GM18951 (cell line): Measurements from ENCODE around the gene F12.

Source experiments
- POLR2A ChIP-seq: IDR thresholded peaks from 4 replicates; pipeline ENCODE4 v1.6.1; 2011; ENCODE audit warnings: mild to moderate bottlenecking; ENCODE audit not compliant: insufficient read length, insufficient read depth; ENCODE audit errors: extremely low read depth
- in situ Hi-C: fragments of 300-500 bp; cut with MboI; formaldehyde crosslinking; loops from one replicate; pipeline ENCODE4 v1.12.0; 2022; ENCODE audit warnings: low sequenced_read_pairs, mixed read lengths, inconsistent platforms; ENCODE audit not compliant: unreplicated experiment

The F12 gene

DNA sequence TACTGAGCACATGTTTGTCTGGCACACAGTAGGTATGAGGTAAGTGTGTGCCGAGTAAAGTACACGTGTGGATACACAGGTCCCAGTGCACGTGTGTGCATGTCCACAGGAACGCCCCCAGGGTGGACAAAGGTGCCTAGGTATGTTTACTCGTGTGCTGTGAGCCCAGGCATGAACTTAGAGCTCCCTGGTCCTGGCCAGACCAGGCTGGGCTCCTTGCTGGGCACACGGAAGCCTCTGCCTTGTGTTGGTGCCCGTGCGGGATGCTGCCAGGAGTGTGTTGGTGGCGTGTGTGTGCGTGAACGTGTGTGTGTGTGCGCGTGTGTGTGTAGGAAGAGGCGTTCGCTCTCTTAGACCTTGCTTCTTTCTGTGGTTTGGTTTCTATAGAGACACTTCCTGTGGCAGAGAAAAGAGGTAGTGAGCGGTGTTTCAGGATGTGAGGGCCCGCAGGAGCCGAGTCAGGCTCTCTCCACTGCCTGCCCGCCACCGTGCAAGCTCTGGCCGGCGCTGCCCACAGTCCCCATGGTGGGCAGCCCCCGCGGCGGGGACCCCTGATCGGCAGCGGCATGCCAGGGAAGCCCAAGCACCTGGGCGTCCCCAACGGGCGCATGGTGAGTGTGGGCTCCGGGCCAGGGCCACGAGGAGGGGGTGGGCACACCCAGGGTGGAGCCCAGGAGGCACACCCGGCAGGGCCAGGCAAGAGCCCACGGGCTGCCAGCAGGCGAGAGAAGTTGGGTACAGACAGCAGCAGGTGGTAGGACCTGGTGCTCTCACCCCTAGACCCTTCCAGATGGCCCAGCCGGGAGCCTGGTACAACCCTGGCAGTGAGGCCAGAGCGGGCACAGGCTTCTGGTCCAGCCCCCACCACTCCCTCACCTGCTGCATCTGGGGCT is 51.7 kb downstream of the F12 start, which contains the start of gene RGS14:
Gene RGS14 (plus strand): TSS at position 466 of the 893 bp plus-strand sequence. CDS start 101 bp downstream, at position 567.
- in situ Hi-C loops: no loop called here
- peak; percentile 85 for TF ChIP-seq POLR2A

DNA sequence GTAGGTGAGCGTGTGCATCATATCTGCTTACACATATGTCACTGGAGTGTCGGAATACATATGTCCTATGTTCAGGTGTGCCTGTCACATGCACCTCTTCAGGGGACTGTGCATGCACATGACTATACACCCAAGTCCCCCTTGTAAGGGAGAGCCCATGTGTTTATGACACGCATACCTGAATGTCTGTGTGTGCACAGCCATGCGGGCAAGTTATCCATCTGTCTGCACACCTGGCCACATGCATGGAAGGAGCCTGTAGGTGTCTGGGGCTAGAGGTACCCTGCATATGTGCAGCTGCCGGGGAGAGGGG is 52.3 kb downstream of the F12 start:
- TF ChIP-seq POLR2A: no peak
- in situ Hi-C loops: no loop called here

DNA sequence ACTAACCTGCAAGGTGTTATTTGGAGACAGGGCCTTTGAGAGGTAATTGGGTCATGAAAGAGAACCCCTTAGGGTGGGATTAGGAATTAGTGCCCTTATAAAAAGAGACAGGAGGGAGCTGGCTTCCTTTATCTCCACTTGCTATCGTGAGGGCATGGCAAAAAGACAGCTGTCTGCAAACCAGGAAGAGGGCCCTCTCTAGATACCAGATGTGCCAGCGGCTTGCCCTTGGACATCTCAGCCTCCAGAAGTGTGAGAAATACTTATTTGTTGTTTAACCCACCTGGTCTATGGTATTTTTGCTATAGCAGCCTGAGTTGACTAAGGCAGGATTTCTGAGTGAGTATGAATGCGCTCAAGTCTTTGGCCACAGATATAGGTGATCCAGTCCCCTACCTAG is 52.6 kb downstream of the F12 start:
- in situ Hi-C loops: no loop called here
- no peak for TF ChIP-seq POLR2A

DNA sequence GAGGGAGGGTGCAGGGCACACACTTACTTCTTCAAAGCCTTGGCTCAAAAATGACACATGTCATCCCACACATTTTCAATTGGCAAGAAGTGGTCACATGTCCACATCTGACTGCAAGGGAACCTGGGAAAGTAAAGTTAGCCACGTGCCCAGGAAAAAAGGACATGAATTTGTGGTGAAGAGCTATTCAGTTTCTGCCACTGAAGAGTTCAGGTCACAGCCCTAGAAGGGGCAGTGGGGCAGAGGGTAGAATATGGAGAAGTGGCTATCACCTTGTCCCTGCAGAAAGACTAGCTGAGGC is 53.5 kb downstream of the F12 start:
- TF ChIP-seq POLR2A: no peak
- in situ Hi-C loops: no loop called here

DNA sequence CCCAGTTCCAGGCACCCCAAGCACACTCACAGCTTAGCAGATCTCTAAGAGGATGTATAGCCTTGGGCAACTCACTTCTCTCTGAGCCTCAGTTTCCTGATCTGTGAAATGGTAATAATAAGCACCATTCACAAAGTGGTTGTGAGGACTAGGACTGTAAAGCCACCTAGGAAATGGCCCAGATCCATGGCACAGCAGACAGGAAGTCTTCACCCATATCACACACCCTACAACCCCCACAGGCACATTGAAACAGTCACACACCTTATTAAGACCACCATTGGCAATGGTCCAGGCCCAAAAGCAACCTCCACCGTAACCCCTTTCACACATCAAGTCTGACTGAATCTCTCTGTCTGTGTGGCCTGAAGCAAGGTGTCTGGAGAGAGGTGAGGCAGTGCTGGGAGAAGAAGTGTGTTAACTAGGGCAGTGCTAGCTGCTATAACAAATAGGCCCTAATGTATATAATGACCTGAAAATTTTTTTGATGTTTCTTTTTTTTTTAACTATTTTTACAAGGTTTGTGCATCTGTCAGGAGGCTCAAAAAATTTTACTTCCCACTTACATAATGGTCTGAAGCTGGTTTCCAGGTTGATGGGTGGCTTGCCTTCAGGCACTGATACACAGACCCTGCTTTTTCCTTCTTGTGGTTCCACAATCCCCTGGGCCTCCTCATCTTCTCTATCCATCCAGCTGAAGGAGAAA is 54.0 kb downstream of the F12 start:
- TF ChIP-seq POLR2A: no peak
- in situ Hi-C loops: no loop called here

DNA sequence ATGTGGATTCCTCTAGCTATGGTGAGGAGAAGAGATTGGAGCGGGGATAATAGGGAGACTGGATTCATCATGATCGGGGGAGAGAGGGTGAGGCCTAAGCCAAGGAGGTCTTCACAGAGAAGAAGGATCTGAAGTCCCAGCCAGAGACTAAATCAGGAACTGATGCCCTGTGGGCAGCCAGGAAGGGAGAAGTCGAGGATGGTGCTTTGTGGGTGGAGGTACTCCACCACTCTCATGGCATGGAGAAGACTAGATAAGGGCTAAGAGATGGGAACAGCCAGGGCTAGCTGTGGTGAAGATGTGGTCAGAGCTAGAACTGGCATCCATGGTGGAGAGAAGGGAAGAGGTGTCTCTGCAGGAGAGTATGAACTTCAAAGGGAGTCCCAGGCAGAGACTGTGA is 54.7 kb downstream of the F12 start:
- in situ Hi-C loops: no loop called here

DNA sequence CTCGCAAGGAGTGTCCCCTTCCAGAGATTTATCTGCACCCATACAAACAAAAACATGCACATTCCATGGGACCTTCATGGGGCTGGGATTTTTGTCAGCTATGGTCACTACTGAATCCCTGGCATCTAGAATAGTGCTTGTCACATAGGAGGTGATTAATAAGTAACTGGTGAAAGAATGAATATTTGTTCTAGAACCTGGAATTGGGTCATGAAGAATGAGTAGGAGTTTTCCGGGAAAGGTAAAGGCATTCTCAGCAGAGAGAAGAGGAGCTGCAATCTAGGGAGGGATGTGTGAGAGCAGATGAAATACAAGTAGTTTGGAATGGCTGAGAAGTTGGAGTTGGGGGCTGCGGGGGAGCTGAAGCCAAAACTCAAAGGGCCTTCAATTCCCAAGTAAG is 55.1 kb downstream of the F12 start:
- no peak for TF ChIP-seq POLR2A
- in situ Hi-C loops: no loop called here

More for the DNA sequence above, 54.7 kb downstream of the F12 start:
- no peak for TF ChIP-seq POLR2A

DNA sequence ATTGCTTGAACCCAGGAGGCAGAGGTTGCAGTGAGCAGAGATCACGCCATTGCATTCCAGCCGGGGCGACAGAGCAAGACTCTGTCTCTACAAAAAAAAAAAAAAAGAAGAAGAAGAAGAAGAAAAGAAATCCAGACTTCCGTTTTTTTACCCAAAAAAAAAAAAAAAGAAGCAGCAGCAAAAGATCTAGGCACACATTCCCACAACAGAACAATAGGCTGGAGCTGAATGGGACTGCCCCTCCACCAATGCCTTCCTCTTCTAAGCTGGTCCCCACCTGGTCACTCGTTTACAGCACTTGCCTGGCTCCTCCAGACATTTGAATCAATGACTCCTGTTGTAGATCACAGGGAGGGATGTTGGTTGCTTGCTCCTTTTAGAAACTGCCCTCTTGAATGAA is 56.3 kb downstream of the F12 start:
- in situ Hi-C loops: no loop called here
- no peak for TF ChIP-seq POLR2A
